OCI-LY3 (cell line): ENCODE data around the gene GALNT10.

Source experiments
- EZH2phosphoT487 ChIP-seq: fragments of 200-600 bp; shearing (Covaris generic); IDR thresholded peaks from 2 replicates; pipeline ENCODE4 v1.6.1; 2018; ENCODE audit warnings: antibody characterized with exemption, mixed run types, low read depth
- TF ChIP-seq, protein P1 (sequence below): fragments of 200-600, 300-600 bp; sonication (generic); IDR thresholded peaks from 2 replicates; pipeline ENCODE4 v1.5.1; 2014; ENCODE audit warnings: antibody characterized with exemption, low read length, low read depth

DNA sequence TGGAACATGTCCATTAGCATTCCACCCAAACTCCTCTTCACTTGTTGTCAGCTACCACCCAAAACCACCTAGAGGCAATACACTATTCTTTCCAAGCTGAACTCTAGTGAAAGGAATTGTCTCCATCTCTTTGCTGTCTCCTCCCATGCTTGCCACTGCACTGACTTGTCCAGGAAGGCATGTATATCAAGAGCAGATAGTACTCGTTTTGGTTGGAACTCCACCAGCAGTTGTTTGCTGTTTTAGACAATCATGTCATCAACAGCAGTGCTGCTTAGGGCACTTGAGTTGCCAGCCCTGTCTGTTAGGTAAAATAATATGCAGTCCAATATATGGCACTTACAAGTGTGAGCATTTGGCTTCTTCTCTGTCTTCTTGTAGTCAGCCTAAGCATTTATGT is 175.3 kb downstream of the GALNT10 start:
- TF ChIP-seq, protein P1, sequence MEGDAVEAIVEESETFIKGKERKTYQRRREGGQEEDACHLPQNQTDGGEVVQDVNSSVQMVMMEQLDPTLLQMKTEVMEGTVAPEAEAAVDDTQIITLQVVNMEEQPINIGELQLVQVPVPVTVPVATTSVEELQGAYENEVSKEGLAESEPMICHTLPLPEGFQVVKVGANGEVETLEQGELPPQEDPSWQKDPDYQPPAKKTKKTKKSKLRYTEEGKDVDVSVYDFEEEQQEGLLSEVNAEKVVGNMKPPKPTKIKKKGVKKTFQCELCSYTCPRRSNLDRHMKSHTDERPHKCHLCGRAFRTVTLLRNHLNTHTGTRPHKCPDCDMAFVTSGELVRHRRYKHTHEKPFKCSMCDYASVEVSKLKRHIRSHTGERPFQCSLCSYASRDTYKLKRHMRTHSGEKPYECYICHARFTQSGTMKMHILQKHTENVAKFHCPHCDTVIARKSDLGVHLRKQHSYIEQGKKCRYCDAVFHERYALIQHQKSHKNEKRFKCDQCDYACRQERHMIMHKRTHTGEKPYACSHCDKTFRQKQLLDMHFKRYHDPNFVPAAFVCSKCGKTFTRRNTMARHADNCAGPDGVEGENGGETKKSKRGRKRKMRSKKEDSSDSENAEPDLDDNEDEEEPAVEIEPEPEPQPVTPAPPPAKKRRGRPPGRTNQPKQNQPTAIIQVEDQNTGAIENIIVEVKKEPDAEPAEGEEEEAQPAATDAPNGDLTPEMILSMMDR: no peak
- TF ChIP-seq EZH2phosphoT487: no peak
